HS-27A (cell line): ENCODE measurements around the gene TAAR5.
"Not testable (repeated sequence)": the region's sequence is repeated elsewhere in the genome, so short reads cannot be mapped to it uniquely, and the experiment has no call there.

Experiments
- DNase-seq: peaks from one replicate; pipeline ENCODE4 v3.0.0-alpha.2; 2012; ENCODE audit warnings: low read depth, missing footprints

Gene TAAR5

DNA sequence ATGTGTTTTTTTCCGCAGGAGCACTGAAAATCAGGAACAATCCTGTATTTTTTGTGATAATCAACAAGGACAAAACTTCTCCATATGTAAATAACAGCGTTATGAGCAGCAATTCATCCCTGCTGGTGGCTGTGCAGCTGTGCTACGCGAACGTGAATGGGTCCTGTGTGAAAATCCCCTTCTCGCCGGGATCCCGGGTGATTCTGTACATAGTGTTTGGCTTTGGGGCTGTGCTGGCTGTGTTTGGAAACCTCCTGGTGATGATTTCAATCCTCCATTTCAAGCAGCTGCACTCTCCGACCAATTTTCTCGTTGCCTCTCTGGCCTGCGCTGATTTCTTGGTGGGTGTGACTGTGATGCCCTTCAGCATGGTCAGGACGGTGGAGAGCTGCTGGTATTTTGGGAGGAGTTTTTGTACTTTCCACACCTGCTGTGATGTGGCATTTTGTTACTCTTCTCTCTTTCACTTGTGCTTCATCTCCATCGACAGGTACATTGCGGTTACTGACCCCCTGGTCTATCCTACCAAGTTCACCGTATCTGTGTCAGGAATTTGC lies 19.2 kb downstream of the TAAR5 start, which contains the start of gene TAAR6:
TSS of gene TAAR6 (plus strand) at position 102 of the 557 bp plus-strand sequence. CDS start at position 102, 0 bp downstream.
- DNase-seq: no peak

DNA sequence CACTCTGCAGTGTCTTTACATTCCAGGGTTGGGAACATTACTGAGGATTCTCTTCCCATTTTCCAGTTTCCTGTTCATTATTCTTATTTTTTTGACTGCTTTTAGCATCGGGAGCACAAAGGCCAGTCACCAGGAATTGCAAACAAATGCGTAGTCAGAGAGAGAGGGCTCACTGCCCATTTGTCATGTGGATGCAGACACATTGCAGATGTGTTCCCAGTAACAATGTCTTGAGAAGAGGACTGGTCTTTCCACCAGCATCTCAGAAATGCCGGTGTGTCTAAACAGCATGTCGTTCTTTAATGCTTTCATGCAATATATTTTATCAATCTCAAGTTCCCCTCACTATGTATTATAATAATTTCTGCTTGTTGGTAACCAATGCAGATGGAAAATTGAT lies 20.4 kb downstream of the TAAR5 start:
- DNase-seq: no peak

DNA sequence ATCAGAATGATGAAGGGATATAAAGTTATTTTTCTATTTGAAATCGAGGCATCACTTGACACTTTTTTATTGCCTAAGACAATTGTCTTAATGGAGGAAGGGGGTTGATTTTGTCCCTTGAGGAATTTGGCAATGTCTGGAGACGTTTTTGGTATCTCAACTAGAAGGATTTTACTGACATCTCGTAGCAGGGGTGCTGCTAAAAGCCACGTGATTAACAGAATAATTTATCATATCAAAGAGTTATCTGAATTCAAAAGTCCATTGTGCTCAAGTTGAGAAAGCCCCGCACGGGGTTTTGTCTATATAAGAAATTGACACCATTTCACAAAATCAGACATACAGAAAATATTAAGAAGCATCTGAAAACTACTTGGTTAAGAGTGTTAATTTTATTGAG lies 20.9 kb downstream of the TAAR5 start:
- DNase-seq: no peak

DNA sequence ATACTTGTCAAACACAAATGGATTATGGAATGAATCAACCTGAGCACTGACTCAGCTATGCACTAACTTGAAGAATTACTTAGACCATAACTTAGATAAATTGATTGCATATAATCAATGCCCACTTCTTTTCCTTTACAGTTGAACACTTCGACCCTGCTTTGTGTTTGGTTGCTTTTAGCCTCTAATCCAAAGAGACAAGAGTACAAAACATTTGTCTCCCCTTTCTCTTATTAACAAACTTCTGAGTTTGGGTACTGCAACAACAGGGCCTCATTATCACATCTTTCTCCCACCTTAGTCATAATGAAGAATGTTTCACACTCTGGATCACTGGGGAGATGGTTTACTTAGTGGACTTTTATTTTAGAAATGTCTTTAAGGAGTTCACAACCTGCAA lies 22.0 kb downstream of the TAAR5 start:
- DNase-seq: no peak

DNA sequence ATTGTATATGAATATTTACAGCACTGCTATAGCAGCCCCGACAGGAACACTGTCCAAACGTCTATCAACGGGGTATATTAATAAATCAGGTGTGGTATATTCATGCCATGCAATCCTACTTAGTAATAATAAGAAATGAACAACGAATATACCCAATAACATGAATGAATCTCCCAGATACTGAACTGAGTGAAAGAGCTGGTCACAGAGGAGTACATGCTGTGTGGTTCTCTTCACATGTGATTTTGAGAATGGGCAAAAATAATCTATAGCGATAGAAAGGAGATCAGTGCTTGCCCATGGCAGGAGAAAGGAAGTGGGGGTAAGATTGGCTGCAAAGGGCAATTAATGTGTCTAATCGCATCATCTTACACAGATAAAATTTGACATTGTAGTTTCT lies 23.1 kb downstream of the TAAR5 start:
- no peak for DNase-seq

DNA sequence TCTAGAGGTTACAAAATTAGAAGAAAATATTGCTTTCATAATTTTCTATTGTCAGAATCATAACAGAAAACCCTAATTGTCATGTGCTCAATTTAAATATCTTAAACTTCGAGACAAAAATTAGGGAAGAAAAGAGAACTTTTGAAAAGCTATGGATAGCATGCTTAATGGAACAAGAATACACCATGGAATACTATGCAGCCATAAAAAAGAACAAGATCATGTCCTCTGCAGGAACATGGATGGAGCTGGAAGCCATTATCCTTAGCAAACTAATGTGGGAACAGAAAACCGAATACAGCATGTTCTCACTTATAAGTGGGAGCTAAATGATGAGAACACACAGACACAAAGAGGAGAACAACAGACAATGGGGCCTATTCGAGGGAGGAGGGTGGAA lies 29.5 kb downstream of the TAAR5 start:
- DNase-seq: not testable (repeated sequence)

DNA sequence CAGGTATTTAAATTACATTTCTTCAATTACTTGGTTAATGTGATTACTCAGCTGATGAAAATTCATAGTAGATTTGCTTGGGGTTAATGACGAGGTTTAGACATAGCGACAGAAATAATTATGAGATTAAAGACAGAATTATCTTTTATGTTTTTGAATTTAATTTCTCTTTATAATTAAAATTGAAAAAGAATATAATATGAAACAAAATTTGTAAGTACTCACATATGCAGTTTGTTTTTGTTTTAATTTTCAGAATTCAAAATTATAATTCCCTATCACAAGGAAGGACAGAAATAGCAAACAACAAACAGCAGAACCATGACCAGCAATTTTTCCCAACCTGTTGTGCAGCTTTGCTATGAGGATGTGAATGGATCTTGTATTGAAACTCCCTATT lies 37.2 kb downstream of the TAAR5 start, which contains the start of gene TAAR8:
TSS of gene TAAR8 (plus strand) at position 301 of the 400 bp plus-strand sequence. CDS start at position 322, 21 bp downstream.
- DNase-seq: no peak

DNA sequence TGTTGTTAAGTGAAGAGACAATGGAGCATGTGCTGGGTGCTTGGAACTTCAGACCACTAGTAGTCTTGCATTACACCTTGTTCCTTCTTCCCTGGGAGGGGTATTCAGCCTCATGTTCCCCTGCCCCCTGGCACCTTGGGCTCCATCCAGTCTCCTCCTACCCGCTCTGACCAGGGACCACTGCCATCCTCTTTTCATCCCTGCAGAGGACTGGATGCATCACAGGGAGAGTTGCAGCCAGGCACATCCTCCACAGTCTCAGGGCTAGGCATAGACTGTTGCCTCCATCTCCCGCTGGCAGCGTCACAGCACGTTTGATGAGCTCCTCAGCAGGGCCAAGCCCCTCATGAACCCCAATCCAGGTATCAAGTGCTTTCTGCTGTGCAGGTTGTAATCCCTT lies 38.3 kb downstream of the TAAR5 start:
- DNase-seq: no peak

DNA sequence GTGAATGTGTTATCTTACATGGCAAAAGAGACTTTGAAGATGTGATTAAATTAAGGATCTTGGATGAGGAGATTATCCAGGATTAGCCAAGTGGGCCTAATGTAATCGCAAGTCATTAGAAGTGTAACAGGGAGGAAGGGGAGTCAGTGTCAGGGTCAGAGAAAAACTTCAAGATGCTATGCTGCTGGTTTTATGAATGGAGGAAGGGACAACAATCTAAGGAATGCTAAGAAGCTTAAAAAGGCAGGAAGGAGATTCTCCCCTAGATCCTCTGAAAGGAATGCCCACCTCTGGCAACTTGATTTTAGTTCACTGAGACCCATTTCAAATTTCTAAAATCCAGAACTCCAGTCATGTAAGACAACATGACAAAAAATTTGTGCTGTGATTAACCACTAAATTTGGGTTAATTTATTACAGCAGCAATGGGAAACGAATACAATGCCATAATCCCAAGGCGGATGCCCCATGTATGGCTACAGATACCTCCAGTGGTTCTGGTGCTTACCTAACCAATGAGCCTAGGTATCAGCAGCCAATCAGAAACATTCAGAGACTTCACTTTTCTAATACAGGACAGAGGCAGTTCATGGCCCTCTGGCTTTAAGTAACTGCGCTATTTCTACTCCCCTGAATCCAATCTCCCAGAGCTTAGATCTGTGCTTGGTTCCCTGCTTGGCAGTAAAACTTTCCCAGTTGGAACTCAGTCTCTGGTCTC lies 40.6 kb downstream of the TAAR5 start:
- no peak for DNase-seq

DNA sequence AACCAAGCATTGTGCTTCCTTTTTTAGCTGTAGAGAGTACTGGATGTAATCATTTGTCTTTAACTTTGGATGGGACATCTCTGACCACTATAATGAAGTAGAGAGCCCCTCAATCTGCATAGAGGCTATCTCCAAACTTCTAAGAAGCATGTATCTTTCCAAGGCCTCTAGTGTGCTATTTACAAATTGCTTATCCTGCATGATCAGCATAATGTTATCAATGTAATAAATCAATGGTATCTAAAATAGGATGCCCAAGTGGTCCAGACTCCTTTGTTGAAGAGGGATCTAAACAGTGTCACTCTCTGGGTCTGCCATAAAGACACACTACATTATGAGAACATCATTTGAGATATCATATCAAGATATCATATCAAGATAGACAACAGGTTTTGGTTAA lies 44.7 kb downstream of the TAAR5 start:
- DNase-seq: no peak
